HEK293 (cell line): ENCODE measurements around the gene ZNF287.

Experiments used
- CTCF ChIA-PET: fragments of 350-600 bp; formaldehyde crosslinking; extraction: SDS; loops from one replicate; lab custom pipeline; 2021; ENCODE audit warnings: antibody characterized with exemption; lab: Yijun Ruan, JAX
- POLR2A ChIA-PET: fragments of 300-600 bp; formaldehyde crosslinking; extraction: SDS; loops from one replicate; lab custom pipeline; 2020; ENCODE audit warnings: antibody characterized with exemption, inconsistent platforms; lab: Yijun Ruan, JAX
- H3K27ac ChIP-seq: fragments of 200-500 bp; sonication (Bioruptor generic); 2 replicates; pipeline ENCODE4 v1.5.1; 2014; ENCODE audit warnings: low read depth, low read length, control low read depth, inconsistent platforms; ENCODE audit errors: extremely low read depth
- H3K36me3 ChIP-seq, 2 experiments: fragments of 200-500 bp in 1 of 2; sonication (Bioruptor generic) in 1 of 2; 1 replicate in 1 of 2; 2 replicates in 1 of 2; pipeline ENCODE4 v1.5.1; 2014 to 2017; ENCODE audit warnings: inconsistent platforms in 2 of 2, low read length in 2 of 2; ENCODE audit not compliant: control insufficient read depth in 2 of 2, insufficient read depth in 1 of 2
- H3K4me1 ChIP-seq: fragments of 200-500 bp; sonication (Bioruptor generic); 2 replicates; pipeline ENCODE4 v1.5.1; 2014; ENCODE audit warnings: mild to moderate bottlenecking, low read length, inconsistent platforms; ENCODE audit not compliant: control insufficient read depth, insufficient read depth
- H3K4me3 ChIP-seq: 2 replicates; pipeline ENCODE4 v1.5.1; 2011; ENCODE audit warnings: low read depth, mild to moderate bottlenecking, control low read depth, low read length, moderate library complexity
- H3K9me3 ChIP-seq: fragments of 200-500 bp; sonication (Bioruptor generic); 2 replicates; pipeline ENCODE4 v1.5.1; 2014; ENCODE audit warnings: low read depth, low read length, inconsistent platforms; ENCODE audit not compliant: control insufficient read depth, insufficient read depth
- AEBP2 ChIP-seq: fragments of 450-650 bp; formaldehyde crosslinking; IDR thresholded peaks from 2 replicates; pipeline ENCODE4 v1.5.1; 2016; ENCODE audit warnings: missing biosample characterization, missing genetic modification characterization, borderline replicate concordance
- OSR2 ChIP-seq: fragments of 450-650 bp; formaldehyde crosslinking; IDR thresholded peaks from 2 replicates; pipeline ENCODE4 v1.5.1; 2016; ENCODE audit warnings: missing biosample characterization, missing genetic modification characterization
- PRDM2 ChIP-seq: fragments of 450-650 bp; formaldehyde crosslinking; IDR thresholded peaks from 2 replicates; pipeline ENCODE4 v1.5.1; 2016; ENCODE audit warnings: missing biosample characterization, missing genetic modification characterization, borderline replicate concordance
- RBAK ChIP-seq: fragments of 450-650 bp; formaldehyde crosslinking; IDR thresholded peaks from 2 replicates; pipeline ENCODE4 v1.5.1; 2016; ENCODE audit warnings: missing biosample characterization, missing genetic modification characterization
- SCRT2 ChIP-seq: fragments of 450-650 bp; formaldehyde crosslinking; IDR thresholded peaks from 2 replicates; pipeline ENCODE4 v1.5.1; 2016; ENCODE audit warnings: missing biosample characterization, missing genetic modification characterization
- ZNF133 ChIP-seq: fragments of 450-650 bp; formaldehyde crosslinking; IDR thresholded peaks from 2 replicates; pipeline ENCODE4 v1.5.1; 2016; ENCODE audit warnings: missing biosample characterization, missing genetic modification characterization
- ZNF24 ChIP-seq: fragments of 450-650 bp; formaldehyde crosslinking; IDR thresholded peaks from 2 replicates; pipeline ENCODE4 v1.5.1; 2016; ENCODE audit warnings: missing biosample characterization, missing genetic modification characterization
- ZNF248 ChIP-seq: fragments of 450-650 bp; formaldehyde crosslinking; IDR thresholded peaks from 2 replicates; pipeline ENCODE4 v1.5.1; 2017; ENCODE audit warnings: missing biosample characterization, missing genetic modification characterization
- ZNF292 ChIP-seq: fragments of 450-650 bp; formaldehyde crosslinking; IDR thresholded peaks from 2 replicates; pipeline ENCODE4 v1.5.1; 2016; ENCODE audit warnings: low read depth, missing biosample characterization, missing genetic modification characterization, borderline replicate concordance
- ZNF398 ChIP-seq: fragments of 450-650 bp; formaldehyde crosslinking; IDR thresholded peaks from 2 replicates; pipeline ENCODE4 v1.5.1; 2017; ENCODE audit warnings: missing biosample characterization, missing genetic modification characterization
- ZNF423 ChIP-seq: fragments of 450-650 bp; formaldehyde crosslinking; IDR thresholded peaks from 2 replicates; pipeline ENCODE4 v1.5.1; 2016; ENCODE audit warnings: missing biosample characterization, missing genetic modification characterization
- ZNF510 ChIP-seq: fragments of 450-650 bp; formaldehyde crosslinking; IDR thresholded peaks from 2 replicates; pipeline ENCODE4 v1.5.1; 2018; ENCODE audit warnings: mild to moderate bottlenecking, missing genetic modification characterization, missing biosample characterization; ENCODE audit not compliant: insufficient replicate concordance
- ZNF585B ChIP-seq: fragments of 450-650 bp; formaldehyde crosslinking; IDR thresholded peaks from 2 replicates; pipeline ENCODE4 v1.5.1; 2016; ENCODE audit warnings: missing biosample characterization, missing genetic modification characterization
- ZNF677 ChIP-seq: fragments of 450-650 bp; IDR thresholded peaks from 2 replicates; pipeline ENCODE4 v1.5.0; 2018; ENCODE audit warnings: missing biosample characterization, mild to moderate bottlenecking, missing genetic modification characterization, moderate library complexity
- ZNF785 ChIP-seq: fragments of 450-650 bp; formaldehyde crosslinking; IDR thresholded peaks from 2 replicates; pipeline ENCODE4 v1.5.1; 2016; ENCODE audit warnings: missing biosample characterization, missing genetic modification characterization

The ZNF287 gene

GRCh38 chr17:16504984-16505383, 64.0 kb downstream of the ZNF287 start:
- H3K27ac ChIP-seq = no peak overlapping the region

More at GRCh38 chr17:16504984-16505383, 64.0 kb downstream of the ZNF287 start:
- no peaks in the 10 kb centered on the region for H3K4me1 ChIP-seq
- no peak overlapping the region for H3K4me3 ChIP-seq
- ChIA-PET CTCF (interaction anchor here (0.5 to 1.6 kb wide), 7 partner anchors 9 to 84 kb away, joined by 3 to 7 read pairs (median 3); no protein-coding TSS in a partner anchor), POLR2A (no interaction called here)
- H3K36me3 ChIP-seq = no peaks in the 10 kb centered on the region
- TF ChIP-seq PRDM2 = no peak
- no peak for TF ChIP-seq ZNF24 (tag by site-specific recombination)
- TF ChIP-seq OSR2 (tag by site-specific recombination) = no peak
- no peak for TF ChIP-seq ZNF585B (tag by site-specific recombination)
- TF ChIP-seq ZNF292 (tag by site-specific recombination) = no peak
- no peak for TF ChIP-seq AEBP2 (tag by site-specific recombination)
- TF ChIP-seq ZNF510 (tag by site-specific recombination) = no peak
- no peak for TF ChIP-seq ZNF677 (tag by site-specific recombination)
- no peak for TF ChIP-seq SCRT2
- TF ChIP-seq ZNF248 (tag by site-specific recombination) = no peak
- TF ChIP-seq ZNF133 (tag by site-specific recombination) = no peak
- TF ChIP-seq ZNF423 = no peak
- TF ChIP-seq ZNF785 (tag by site-specific recombination) = no peak
- no peak for TF ChIP-seq RBAK (tag by site-specific recombination)
- TF ChIP-seq ZNF398 (tag by site-specific recombination) = no peak
- no peaks in the 10 kb centered on the region for H3K9me3 ChIP-seq
